WTC11 (cell line): Measurements from ENCODE around the gene STX2. TPM values are rescaled to one million over a fixed set of nuclear protein-coding genes. Genes with fewer than 3 reads are reported as not detected.

Source experiments
- ATAC-seq: fragments of 200-7000 bp; cut with Tn5 transposase; 2 replicates; pipeline ENCODE4 v1.10.0; 2021; ENCODE audit warnings: mild to moderate bottlenecking, moderate library complexity
- CTCF ChIA-PET: fragments of 300-600 bp; sonication (Branson Sonifier 250); formaldehyde crosslinking; loops from one replicate; lab custom pipeline; 2021; ENCODE audit warnings: antibody characterized with exemption; lab: Charles Lee
- POLR2A ChIA-PET: fragments of 350-600 bp; sonication (Branson Sonifier 250); formaldehyde crosslinking; loops from one replicate; lab custom pipeline; 2021; ENCODE audit warnings: antibody characterized with exemption; lab: Charles Lee
- DNase-seq: peaks from one replicate; pipeline ENCODE4 v3.0.0; 2021; ENCODE audit warnings: low spot score
- H3K27ac Mint-ChIP-seq: 2 replicates; pipeline ENCODE4 v1.8.0; 2021; ENCODE audit warnings: mixed read lengths
- H3K27me3 Mint-ChIP-seq: 2 replicates; pipeline ENCODE4 v1.8.0; 2021; ENCODE audit warnings: low read depth, mild to moderate bottlenecking, moderate library complexity, mixed read lengths
- H3K36me3 Mint-ChIP-seq: 2 replicates; pipeline ENCODE4 v1.8.0; 2021; ENCODE audit warnings: mixed read lengths
- H3K4me1 Mint-ChIP-seq: 2 replicates; pipeline ENCODE4 v1.8.0; 2022; ENCODE audit warnings: mixed read lengths
- H3K4me3 Mint-ChIP-seq: 2 replicates; pipeline ENCODE4 v1.8.0; 2021; ENCODE audit warnings: mild to moderate bottlenecking, moderate library complexity, mixed read lengths
- H3K9me3 Mint-ChIP-seq: 2 replicates; pipeline ENCODE4 v1.8.0; 2021; ENCODE audit warnings: mixed read lengths
- AR ChIP-seq: fragments of 250-450 bp; sonication (Bioruptor Pico); IDR thresholded peaks from 2 replicates; pipeline ENCODE4 v1.9.0; 2021; ENCODE audit warnings: mild to moderate bottlenecking
- ATF1 ChIP-seq: sonication (generic); formaldehyde crosslinking; IDR thresholded peaks from 2 replicates; pipeline ENCODE4 v1.8.1; 2023; ENCODE audit warnings: mild to moderate bottlenecking, moderate library complexity, missing genetic modification reagents
- E2F5 ChIP-seq: sonication (generic); formaldehyde crosslinking; IDR thresholded peaks from 2 replicates; pipeline ENCODE4 v1.8.1; 2022; ENCODE audit warnings: mild to moderate bottlenecking, moderate library complexity, missing genetic modification reagents
- ELF4 ChIP-seq: sonication (generic); formaldehyde crosslinking; IDR thresholded peaks from 2 replicates; pipeline ENCODE4 v1.8.1; 2022; ENCODE audit warnings: low read depth, mild to moderate bottlenecking, moderate library complexity, missing genetic modification reagents
- EMX1 ChIP-seq: fragments of 250-450 bp; sonication (Bioruptor Pico); IDR thresholded peaks from 2 replicates; pipeline ENCODE4 v1.8.0; 2021; ENCODE audit warnings: mild to moderate bottlenecking
- ETV6 ChIP-seq: sonication (generic); formaldehyde crosslinking; IDR thresholded peaks from 2 replicates; pipeline ENCODE4 v1.8.1; 2022; ENCODE audit warnings: mild to moderate bottlenecking, missing genetic modification reagents
- NFATC4 ChIP-seq: fragments of 250-450 bp; sonication (Bioruptor Pico); IDR thresholded peaks from 2 replicates; pipeline ENCODE4 v1.9.0; 2021; ENCODE audit warnings: mild to moderate bottlenecking
- NFE2L1 ChIP-seq: sonication (generic); formaldehyde crosslinking; IDR thresholded peaks from 2 replicates; pipeline ENCODE4 v1.8.1; 2023; ENCODE audit warnings: missing genetic modification reagents
- NFYB ChIP-seq: sonication (generic); formaldehyde crosslinking; conservative IDR thresholded peaks from 2 replicates; pipeline ENCODE4 v1.8.0; 2022; ENCODE audit warnings: low read depth, missing genetic modification reagents
- PREB ChIP-seq: sonication (generic); formaldehyde crosslinking; IDR thresholded peaks from 2 replicates; pipeline ENCODE4 v1.8.1; 2022; ENCODE audit warnings: mild to moderate bottlenecking, missing genetic modification reagents, moderate library complexity, borderline replicate concordance
- RORB ChIP-seq: fragments of 250-450 bp; sonication (Bioruptor Pico); IDR thresholded peaks from 2 replicates; pipeline ENCODE4 v1.9.0; 2021; ENCODE audit warnings: mild to moderate bottlenecking
- TCF7 ChIP-seq: sonication (generic); formaldehyde crosslinking; IDR thresholded peaks from 2 replicates; pipeline ENCODE4 v1.8.0; 2022; ENCODE audit warnings: mild to moderate bottlenecking, low read depth, missing genetic modification reagents, moderate library complexity
- TEAD1 ChIP-seq: sonication (generic); formaldehyde crosslinking; IDR thresholded peaks from 2 replicates; pipeline ENCODE4 v1.8.0; 2022; ENCODE audit warnings: mild to moderate bottlenecking, missing genetic modification reagents
- ZNF138 ChIP-seq: sonication (generic); formaldehyde crosslinking; conservative IDR thresholded peaks from 2 replicates; pipeline ENCODE4 v1.8.1; 2022; ENCODE audit warnings: mild to moderate bottlenecking, moderate library complexity, missing genetic modification reagents
- ZNF396 ChIP-seq: fragments of 250-450 bp; sonication (Bioruptor Pico); IDR thresholded peaks from 2 replicates; pipeline ENCODE4 v1.8.0; 2021; ENCODE audit warnings: mild to moderate bottlenecking, moderate library complexity, borderline replicate concordance
- ZNF423 ChIP-seq: fragments of 250-450 bp; sonication (Bioruptor Pico); IDR thresholded peaks from 2 replicates; pipeline ENCODE4 v2.1.2; 2022; ENCODE audit warnings: mild to moderate bottlenecking, moderate library complexity
- total RNA-seq: library from RNA; stranded (reverse); gene quantifications from 3 replicates; pipeline ENCODE4 v1.2.3, GENCODE V29; 2021
- TF ChIP-seq, protein P1 (sequence below): sonication (generic); formaldehyde crosslinking; IDR thresholded peaks from 2 replicates; pipeline ENCODE4 v1.8.1; 2022; ENCODE audit warnings: low read depth, mild to moderate bottlenecking, moderate library complexity, missing genetic modification reagents, borderline replicate concordance
- TF ChIP-seq, protein P2 (sequence below): sonication (generic); formaldehyde crosslinking; IDR thresholded peaks from 2 replicates; pipeline ENCODE4 v1.8.0; 2022; ENCODE audit warnings: mild to moderate bottlenecking, missing genetic modification reagents

Gene STX2
- total RNA-seq, 1 experiment from 2014 or later = 22.7 TPM

- Mint-ChIP-seq H3K9me3 (no peaks in the 10 kb centered on the region), H3K27ac (peak overlapping the region; percentile 51; the same call in 1 of the 2 replicates)
- ATAC-seq = no peak
- POLR2A ChIA-PET = interaction anchor here (1.0 kb wide), 1 partner anchor 40 kb away, joined by 3 read pairs; no protein-coding TSS in a partner anchor
- peak; percentile 74 for TF ChIP-seq ZNF423 (CRISPR knock-in tag)
- TF ChIP-seq, protein P1, sequence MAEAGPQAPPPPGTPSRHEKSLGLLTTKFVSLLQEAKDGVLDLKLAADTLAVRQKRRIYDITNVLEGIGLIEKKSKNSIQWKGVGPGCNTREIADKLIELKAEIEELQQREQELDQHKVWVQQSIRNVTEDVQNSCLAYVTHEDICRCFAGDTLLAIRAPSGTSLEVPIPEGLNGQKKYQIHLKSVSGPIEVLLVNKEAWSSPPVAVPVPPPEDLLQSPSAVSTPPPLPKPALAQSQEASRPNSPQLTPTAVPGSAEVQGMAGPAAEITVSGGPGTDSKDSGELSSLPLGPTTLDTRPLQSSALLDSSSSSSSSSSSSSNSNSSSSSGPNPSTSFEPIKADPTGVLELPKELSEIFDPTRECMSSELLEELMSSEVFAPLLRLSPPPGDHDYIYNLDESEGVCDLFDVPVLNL = no peak
- TF ChIP-seq, all 79 proteins: peak for 1
- CTCF ChIA-PET = interaction anchor here (0.6 to 6.2 kb wide), 3 partner anchors 17 to 256 kb away, joined by 3 to 36 read pairs (median 3); no protein-coding TSS in a partner anchor
- peaks cover 63% of the 10 kb centered on the region for H3K4me1 Mint-ChIP-seq
- H3K36me3 Mint-ChIP-seq = peaks cover 10% of the 10 kb centered on the region
- DNase-seq = no peak
- H3K27me3 Mint-ChIP-seq = no peaks in the 10 kb centered on the region
- H3K4me3 Mint-ChIP-seq = no peak overlapping the region
Observed at GRCh38 chr12:130830246-130830551, 8.9 kb downstream of the STX2 start.

DNA sequence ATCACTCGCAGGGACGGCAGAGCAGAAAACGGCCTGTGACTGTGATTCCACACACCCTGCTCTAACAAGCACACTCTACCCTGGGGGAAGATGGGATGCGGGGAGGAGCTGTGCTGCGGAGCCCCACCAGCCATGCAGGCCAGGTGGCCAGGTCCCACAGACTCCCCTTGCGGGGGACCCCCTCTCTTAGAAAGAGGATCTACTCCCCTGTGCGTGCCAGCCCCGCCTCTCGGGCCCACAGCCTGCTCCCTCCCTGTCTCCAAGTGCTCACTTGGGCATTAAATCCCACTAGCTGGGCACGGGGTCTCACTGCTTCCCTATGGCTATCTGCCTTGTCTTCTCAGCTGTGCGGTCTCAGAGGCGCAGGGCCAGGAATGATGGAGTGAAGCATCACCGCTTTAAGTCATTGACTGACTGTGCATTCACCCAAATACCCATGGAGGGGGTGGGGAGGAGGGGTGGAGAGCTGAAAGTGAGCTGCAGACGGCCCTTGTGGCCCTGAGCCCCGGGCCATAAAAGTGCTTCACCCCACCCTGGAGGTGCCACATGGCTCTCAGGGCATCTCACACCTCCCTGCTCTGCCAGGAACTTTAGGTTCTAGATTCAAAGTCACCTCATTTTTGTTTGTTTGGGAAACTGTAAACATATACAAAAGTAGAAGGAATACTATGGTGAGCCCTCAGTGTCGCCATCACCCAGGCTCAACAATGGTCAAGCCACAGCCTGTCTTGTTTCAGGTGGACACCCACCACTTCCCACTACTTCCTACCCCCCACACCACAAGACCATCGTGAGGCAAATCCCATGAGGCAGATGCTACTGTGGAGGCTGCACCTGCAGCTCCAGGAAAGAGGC is 9.4 kb downstream of the STX2 start:
- CTCF ChIA-PET = interaction anchor here (0.6 to 6.2 kb wide), 4 partner anchors 16 to 257 kb away, joined by 3 to 36 read pairs (median 3); no protein-coding TSS in a partner anchor
- DNase-seq (no peak), ATAC-seq (no peak)
- H3K4me1 Mint-ChIP-seq = peaks cover 59% of the 10 kb centered on the region
- peak overlapping the region; percentile 51 for H3K27ac Mint-ChIP-seq
- no peaks in the 10 kb centered on the region for H3K9me3 Mint-ChIP-seq
- peaks cover 10% of the 10 kb centered on the region for H3K36me3 Mint-ChIP-seq
- no peaks in the 10 kb centered on the region for H3K27me3 Mint-ChIP-seq
- POLR2A ChIA-PET = interaction anchor here (1.0 to 1.5 kb wide), 2 partner anchors 24 to 41 kb away, joined by 3 to 4 read pairs; no protein-coding TSS in a partner anchor
- no peak for TF ChIP-seq TCF7 (CRISPR knock-in tag)
- TF ChIP-seq RORB (CRISPR knock-in tag) = no peak
- TF ChIP-seq, protein P2, sequence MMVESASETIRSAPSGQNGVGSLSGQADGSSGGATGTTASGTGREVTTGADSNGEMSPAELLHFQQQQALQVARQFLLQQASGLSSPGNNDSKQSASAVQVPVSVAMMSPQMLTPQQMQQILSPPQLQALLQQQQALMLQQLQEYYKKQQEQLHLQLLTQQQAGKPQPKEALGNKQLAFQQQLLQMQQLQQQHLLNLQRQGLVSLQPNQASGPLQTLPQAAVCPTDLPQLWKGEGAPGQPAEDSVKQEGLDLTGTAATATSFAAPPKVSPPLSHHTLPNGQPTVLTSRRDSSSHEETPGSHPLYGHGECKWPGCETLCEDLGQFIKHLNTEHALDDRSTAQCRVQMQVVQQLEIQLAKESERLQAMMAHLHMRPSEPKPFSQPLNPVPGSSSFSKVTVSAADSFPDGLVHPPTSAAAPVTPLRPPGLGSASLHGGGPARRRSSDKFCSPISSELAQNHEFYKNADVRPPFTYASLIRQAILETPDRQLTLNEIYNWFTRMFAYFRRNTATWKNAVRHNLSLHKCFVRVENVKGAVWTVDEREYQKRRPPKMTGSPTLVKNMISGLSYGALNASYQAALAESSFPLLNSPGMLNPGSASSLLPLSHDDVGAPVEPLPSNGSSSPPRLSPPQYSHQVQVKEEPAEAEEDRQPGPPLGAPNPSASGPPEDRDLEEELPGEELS (CRISPR knock-in tag) = peak; percentile 26; the same call in 1 of the 2 replicates
- no peak for TF ChIP-seq ELF4 (CRISPR knock-in tag)
- no peak overlapping the region for H3K4me3 Mint-ChIP-seq

DNA sequence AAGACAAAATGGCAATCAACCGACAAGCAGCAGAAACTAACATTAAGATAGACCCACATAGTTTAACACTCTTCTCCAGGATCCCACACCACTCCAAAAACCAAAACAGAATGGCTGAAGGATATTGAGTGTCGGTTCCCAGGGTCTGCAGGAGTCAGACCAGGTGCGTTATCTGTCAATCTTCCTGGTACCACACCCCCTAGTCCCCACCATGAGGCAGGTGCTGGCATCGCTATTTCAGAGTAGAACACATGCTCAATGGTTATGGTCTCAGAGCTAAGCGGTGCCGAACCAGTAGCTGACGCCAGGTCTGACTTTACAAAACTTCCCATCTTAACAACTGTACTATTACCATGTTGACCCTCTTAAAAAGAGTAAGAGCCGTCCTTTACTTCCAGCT is 10.2 kb downstream of the STX2 start:
- no peak overlapping the region for H3K4me3 Mint-ChIP-seq
- DNase-seq (no peak), ATAC-seq (peak; percentile 49)
- no peak for TF ChIP-seq NFE2L1 (CRISPR knock-in tag)
- no peak for TF ChIP-seq ATF1
- TF ChIP-seq TEAD1 (CRISPR knock-in tag) = no peak
- TF ChIP-seq NFYB (CRISPR knock-in tag) = no peak
- TF ChIP-seq ZNF138 (CRISPR knock-in tag) = no peak
- no peak for TF ChIP-seq ZNF396 (CRISPR knock-in tag)
- TF ChIP-seq, protein P2 (CRISPR knock-in tag) = no peak
- no peak for TF ChIP-seq PREB (CRISPR knock-in tag)
- no peak for TF ChIP-seq AR (CRISPR knock-in tag)
- TF ChIP-seq EMX1 (CRISPR knock-in tag) = no peak
- no peak for TF ChIP-seq NFATC4 (CRISPR knock-in tag)
- no peak for TF ChIP-seq ETV6 (CRISPR knock-in tag)
- no peak for TF ChIP-seq E2F5 (CRISPR knock-in tag)
- H3K4me1 Mint-ChIP-seq = peaks cover 54% of the 10 kb centered on the region
- no peaks in the 10 kb centered on the region for H3K27me3 Mint-ChIP-seq
- ChIA-PET POLR2A (interaction anchor here (1.5 kb wide), 1 partner anchor 24 kb away, joined by 4 read pairs; no protein-coding TSS in a partner anchor), CTCF (interaction anchor here (0.6 to 6.2 kb wide), 5 partner anchors 20 to 1426 kb away, joined by 3 to 36 read pairs (median 3); no protein-coding TSS in a partner anchor)
- peaks cover 10% of the 10 kb centered on the region for H3K36me3 Mint-ChIP-seq
- peak overlapping the region; percentile 37 for H3K27ac Mint-ChIP-seq
- no peaks in the 10 kb centered on the region for H3K9me3 Mint-ChIP-seq
